IPS-11a (cell line): Measurements from ENCODE around the gene MS4A15.

Experiments
- H3K4me3 ChIP-seq: one replicate; pipeline ENCODE4 v1.5.1; 2013; ENCODE audit warnings: low read depth, low read length, control low read depth

Gene MS4A15

DNA sequence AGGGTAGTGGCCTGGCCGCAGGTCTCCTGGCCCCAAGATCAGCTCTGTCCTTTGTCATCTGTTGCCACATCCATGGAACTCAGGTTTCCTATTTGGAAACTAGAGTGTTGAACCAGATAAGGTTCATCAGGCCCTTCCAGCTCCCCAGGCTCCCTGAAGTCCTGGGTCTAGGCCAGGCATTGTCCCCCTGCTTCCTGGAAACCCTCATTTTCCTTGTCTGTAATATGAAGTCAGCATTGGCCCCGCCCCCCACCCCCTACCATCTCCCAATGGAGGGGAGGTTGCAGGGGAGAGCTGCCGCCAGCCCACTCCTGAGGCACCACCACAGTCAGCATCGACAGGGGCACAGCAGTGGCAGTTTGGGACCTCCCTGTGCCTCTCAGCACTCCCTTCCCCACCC is 19.5 kb downstream of the MS4A15 start:
- no peak overlapping the region for H3K4me3 ChIP-seq

- H3K4me3 ChIP-seq: no peak overlapping the region
These were observed 20.4 kb downstream of the MS4A15 start for GRCh38 chr11:60777106-60777505.

DNA sequence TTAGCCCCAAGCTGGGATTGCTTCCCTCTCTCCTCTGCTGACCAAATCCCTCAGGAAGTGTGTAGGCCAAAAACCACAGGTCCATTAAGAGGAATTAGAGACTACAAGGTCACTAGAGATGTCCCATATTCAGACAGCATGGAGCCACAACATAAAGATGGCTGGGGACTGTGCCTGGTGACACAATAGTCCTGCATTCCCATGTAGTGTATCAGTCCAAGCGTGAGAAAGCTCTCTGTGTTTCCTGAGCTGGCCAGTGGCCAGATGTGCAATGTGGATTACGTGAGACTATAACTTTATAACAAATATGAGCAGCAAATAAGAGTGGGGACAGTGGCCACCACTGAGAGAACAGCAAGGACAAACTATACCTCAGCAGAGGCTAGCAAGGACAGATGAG is 20.9 kb downstream of the MS4A15 start:
- no peak overlapping the region for H3K4me3 ChIP-seq

- H3K4me3 ChIP-seq: no peak overlapping the region
These were observed 23.4 kb downstream of the MS4A15 start for GRCh38 chr11:60780065-60780464.

DNA sequence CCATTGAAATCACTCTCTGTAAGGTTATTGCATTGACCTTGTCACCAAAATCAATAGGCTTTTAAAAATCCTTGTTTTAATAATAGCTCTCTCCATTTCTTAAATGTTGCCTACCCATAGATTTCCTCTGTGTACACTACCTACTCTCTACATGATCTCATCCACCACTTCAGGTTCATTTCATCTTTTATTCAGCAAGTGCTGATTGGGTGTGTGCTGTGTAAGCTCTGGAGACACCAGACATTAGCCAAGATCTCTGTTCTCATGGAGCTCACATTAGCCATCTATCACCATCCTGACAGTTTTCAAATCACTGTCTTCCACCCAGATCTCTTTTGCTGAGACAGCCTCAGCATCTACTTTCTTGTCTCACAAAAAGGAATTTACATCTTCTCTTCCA is 24.1 kb downstream of the MS4A15 start:
- no peak overlapping the region for H3K4me3 ChIP-seq

DNA sequence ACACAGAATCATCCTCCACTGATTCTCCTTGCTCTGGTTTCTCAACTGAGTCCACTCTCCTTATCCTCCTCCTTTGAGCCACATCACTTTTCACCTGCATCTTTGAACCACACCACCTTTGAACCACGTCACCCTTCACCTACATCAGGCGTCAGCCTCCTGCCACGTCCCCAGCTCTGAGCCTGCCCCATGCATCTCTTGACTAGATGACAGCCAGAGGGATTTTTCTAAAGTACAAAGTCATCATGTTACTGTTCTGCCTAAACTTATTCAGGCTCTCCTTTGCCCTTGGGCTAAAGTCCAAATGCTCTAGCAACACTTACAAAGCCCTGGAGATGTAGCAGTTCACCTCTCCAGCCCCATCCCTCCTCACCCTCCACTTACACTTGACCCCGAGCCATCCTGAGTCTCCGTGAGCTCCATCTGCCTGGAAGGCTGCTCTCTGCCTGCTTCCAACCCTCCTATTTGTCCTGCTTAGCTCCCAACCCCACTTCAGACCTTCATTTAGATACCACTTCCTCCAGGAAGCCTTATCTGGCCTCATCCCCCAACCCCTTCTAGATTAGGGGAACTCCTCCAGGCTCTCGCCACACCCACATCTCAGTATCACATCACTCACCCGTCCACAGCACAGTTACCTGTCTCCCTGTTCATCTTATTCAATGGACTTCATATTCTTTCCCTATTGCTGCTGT is 24.8 kb downstream of the MS4A15 start:
- no peak overlapping the region for H3K4me3 ChIP-seq

GRCh38 chr11:60781981-60782316 is 25.3 kb downstream of the MS4A15 start:
- H3K4me3 ChIP-seq: no peak overlapping the region

DNA sequence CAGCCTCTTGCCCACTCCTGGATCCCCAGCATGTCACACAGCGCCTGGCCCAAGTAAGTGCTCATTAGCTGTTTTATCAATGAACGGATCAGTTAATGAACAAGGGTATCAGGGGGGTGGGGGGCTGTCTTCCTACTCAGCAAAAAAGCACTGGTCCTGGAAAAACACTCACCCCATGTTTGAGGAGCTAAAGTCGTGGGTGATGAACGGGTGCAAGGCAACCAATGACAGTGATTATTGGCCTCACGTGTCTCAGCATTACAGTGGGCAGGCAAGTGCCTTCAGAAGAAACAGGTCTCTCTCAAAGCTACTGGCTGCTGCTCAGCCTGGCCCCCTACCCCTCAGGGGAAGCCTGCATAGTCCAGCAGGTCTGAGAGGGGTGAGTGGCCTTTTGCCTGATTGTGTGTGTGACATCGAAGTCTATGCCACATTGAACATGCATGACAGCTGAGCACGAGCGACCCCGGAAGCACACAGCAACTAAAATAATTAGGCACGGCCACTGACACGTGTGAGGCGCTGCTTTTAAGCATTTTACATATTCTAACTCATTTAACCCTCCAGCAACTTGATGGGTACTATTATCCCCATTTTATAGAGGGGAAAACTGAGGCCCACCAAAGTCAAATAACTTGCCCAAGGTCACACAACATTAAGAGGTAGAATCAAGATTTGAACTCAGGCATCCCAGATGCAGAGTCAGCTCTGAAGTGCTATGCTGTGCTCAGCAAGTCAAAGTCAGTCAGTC is 25.9 kb downstream of the MS4A15 start:
- no peak overlapping the region for H3K4me3 ChIP-seq

- no peak overlapping the region for H3K4me3 ChIP-seq
These were observed 26.4 kb downstream of the MS4A15 start for GRCh38 chr11:60783141-60783484.

DNA sequence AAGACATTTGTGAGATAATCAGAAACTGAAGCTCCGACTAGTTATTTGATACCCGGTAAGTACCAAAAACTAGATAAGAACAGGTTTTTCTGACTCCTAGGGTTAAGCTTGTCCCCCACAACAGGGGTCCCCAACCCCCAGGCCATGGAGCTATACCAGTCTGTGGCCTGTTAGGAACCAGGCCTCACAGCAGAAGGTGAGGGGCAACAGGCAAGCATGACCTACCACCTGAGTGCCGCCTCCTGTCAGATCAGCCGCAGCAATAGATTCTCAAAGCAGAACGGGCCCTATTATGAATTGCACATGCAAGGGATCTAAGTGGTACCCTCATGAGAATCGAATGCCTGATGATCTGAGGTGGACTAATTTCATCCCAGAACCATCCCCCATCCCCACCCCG is 27.2 kb downstream of the MS4A15 start:
- no peak overlapping the region for H3K4me3 ChIP-seq

DNA sequence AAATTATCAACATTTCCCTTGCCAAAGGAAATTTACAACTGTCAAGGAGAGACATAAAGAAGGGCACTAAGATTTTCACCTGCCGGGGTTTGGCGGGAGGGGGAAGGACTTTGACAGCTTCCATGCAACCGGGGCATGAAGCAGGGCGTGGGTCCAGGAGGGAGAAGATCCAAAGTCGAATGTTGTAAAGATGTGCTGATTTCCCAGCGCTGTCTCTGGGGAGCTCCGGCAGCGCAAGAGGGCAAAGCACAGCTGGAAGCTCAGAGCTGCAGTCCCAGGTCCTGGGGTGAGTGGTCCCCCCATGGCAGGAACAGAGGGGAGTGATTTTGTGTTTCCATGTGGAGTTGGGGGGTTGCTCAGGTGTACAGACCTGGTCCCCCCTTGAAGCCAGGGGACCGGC is 28.5 kb downstream of the MS4A15 start, which contains the start of gene MS4A10:
TSS of gene MS4A10 (plus strand) at position 198 of the 400 bp plus-strand sequence. CDS start 5,003 bp downstream, outside the sequence.
- no peak within 1 kb of the TSS for H3K4me3 ChIP-seq

- H3K4me3 ChIP-seq: no peak overlapping the region
These were observed 29.2 kb downstream of the MS4A15 start for GRCh38 chr11:60785806-60786361.

DNA sequence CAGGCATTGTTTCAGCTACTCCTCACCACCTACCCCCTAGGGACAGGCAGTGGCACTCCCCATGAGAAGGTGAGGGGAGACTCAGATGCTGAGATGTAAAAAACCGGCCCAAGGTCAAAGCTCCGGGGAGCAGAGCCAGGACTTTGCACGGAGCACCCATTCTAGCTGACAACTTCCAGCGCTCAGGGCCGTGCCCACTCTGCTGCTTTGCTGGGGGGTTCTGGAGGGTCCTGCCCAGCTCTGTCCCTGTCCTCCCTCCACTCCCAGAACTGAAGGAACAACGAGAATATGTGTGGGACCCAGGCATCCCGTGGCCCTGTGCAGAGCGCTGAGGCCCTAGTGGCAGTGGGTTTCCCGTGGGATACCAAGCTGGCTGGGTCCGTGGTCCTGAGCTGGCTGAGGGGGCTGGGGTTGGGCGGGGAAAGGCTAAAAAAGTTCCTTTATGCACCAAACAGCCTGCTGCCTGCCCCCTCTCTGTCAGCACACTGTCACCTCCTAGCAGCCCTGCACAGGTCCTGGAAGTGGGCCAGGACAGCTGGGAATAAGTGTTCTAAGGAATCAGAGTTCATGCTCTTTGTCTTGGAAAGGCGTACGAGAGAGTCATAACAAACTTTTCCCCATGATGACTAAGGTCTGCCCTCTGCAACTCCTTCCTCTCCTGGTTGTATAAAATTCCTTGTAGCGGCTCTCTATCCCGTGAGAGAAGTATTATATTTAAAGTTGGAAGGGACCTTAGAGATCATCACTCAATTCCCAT is 30.3 kb downstream of the MS4A15 start:
- H3K4me3 ChIP-seq: no peak overlapping the region

GRCh38 chr11:60788401-60789125 is 31.9 kb downstream of the MS4A15 start:
- H3K4me3 ChIP-seq: no peak overlapping the region

GRCh38 chr11:60790726-60791125 is 34.1 kb downstream of the MS4A15 start:
- H3K4me3 ChIP-seq: no peak overlapping the region

DNA sequence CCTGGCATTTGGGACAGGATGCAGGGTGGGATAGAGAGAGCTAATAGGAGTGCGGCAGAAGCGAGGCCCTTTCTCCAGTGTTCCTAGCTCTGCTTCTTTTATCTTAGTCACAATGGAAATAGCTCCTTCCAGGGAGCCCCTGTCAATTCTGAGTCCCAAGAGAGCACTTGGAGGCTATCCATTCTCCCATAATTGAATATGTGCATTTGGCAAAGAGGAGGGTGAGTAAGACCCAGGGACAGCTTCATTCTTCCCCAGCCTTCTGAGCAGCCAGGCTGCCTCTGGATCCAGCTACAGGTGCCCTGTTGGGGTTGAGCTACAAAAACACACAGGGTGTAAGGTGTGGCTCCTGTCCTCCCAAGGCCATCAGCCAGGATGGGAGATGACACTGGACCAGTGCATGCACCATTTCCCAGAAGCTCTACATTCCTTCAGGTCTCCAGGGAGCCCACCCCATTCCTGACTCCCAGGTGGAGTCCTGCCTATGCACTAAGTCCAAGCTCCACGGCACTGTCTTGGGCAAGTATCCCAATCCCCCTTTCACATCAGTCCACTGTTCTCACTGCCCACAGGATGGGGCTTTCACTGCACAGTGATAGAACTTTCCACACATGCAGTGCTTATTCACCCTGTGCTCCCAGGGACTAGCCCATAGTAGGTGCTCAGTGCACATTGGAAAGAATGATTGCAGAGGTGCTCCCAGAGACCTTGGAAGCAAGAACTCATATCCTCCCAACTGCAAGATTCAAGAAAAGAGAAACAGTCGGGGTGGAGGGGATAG is 34.7 kb downstream of the MS4A15 start:
- H3K4me3 ChIP-seq: no peak overlapping the region

- no peak overlapping the region for H3K4me3 ChIP-seq
These were observed 35.9 kb downstream of the MS4A15 start for GRCh38 chr11:60792521-60792920.

DNA sequence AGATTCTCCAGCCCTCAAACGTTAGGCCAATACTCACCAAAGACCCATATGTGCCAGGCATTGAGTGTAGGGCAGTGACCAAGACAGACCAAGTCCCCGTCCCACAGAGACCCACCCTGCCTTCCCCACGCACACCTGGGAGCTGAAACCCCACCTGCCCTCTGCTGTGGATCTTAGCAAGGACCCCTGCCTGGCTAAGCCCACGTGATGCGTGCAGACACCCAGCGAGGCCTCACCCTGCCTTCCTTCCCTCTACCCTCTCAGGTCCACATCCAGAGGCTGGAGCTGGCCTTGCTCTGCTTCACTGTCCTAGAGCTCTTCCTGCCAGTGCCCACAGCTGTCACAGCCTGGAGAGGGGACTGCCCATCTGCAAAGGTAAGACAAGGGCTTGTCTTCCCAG is 38.6 kb downstream of the MS4A15 start:
- no peak overlapping the region for H3K4me3 ChIP-seq

- no peak overlapping the region for H3K4me3 ChIP-seq
These were observed 41.4 kb downstream of the MS4A15 start for GRCh38 chr11:60797846-60798630.
